Stimulated activated CD8-positive, alpha-beta memory T cell treated with anti-CD3 and anti-CD28 coated beads, Interleukin-4, amount 100 ng/mL, for 48 hours (primary cell): Measurements from ENCODE around the gene CHAC1.

Experiments used
- DNase-seq: peaks from one replicate; pipeline ENCODE4 v3.0.0-alpha.2; 2020

Gene CHAC1, protein sequence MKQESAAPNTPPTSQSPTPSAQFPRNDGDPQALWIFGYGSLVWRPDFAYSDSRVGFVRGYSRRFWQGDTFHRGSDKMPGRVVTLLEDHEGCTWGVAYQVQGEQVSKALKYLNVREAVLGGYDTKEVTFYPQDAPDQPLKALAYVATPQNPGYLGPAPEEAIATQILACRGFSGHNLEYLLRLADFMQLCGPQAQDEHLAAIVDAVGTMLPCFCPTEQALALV

GRCh38 chr15:40952901-40953712 lies at the start of gene CHAC1:
TSS of gene CHAC1 (plus strand) at chr15:40953471. CDS start at chr15:40953584, 113 bp downstream.
- DNase-seq, result peak; percentile 97

- no peak for DNase-seq
These were observed 48.6 kb upstream of the CHAC1 start for GRCh38 chr15:40904552-40905201.

DNA sequence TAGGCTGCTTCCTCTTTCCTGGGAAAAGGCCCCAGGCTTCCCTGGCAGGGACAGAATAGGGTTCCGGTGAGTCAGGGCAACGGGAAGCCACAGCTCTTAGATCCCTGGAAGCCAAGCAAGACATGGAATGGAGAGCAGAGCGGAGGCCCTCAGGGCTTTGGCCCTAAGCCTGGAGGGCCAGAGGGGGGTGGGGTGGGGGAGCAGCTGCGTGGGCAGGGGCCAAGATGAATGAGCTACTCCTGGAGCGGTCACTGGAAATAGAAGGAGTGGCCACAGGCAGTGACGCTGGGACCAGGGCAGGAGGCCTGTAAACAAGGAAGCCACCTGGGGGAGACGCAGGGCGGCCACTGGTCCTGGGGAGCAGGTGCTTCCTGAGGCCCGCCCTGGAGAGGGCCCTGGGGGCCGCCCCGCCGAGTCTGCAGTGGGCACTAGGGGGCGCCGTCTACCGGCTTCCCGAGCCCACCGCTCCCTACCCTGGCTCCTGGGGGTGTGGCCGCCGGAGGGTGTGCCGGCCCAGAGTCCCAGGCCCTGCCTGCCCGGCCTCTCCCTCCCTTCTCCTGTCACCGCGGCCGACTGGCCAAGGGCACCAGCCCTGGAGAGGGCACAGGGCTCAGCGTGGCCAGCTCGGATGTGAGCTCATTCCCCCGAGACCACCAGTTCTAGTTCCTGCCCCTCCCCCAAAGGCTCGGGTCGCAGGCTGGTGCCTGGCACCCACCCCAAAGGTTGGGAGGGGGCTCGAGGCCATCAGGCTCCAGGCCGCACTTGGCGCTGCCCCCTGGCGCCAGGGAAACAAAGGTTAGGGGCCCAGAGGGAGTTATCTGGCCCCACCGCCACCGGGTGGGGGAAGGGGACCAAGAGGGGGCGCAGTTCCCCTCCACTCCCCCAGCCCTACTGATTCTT lies 46.9 kb upstream of the CHAC1 start:
- DNase-seq, result peak; percentile 92

DNA sequence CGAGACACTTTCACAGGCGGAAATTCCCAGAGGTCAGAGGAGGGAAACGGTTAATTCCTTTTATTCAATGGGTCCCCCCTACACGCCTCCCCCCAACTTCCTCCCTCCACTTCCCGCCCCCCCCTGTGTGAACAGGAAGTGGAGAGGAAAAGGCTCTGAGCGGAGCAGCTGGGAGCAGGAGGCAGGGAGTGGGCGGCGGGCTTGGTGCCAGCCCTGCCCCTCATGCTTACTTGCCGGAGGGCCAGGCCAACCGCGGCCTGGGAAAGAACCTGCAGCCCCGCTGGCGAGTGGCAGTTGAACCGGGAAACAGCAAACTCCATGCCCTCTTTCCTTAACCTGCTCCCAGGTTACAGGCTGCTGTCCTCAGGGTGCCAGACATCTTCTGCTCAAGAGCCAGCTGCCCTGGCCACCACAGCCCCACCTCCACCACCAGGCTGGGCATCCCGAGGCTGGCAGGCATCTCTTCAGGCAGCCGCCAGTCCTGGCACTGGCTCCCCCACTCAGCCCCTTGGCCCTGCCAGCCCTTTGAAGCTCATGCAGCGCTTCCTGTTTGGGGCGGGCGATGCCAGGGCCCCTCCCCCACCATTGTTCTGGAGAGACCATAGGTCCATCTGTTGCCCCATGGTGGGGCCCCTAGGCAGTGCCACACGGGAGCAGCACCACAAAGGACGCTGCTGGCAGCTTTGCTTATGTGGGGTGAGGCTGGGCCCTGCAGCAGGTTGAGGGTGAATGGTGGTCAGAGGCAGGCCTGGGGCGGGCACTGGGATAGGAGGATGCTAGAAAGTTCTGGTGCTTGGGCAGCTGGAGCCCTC lies 46.1 kb upstream of the CHAC1 start:
- DNase-seq, result peak; percentile 68

DNA sequence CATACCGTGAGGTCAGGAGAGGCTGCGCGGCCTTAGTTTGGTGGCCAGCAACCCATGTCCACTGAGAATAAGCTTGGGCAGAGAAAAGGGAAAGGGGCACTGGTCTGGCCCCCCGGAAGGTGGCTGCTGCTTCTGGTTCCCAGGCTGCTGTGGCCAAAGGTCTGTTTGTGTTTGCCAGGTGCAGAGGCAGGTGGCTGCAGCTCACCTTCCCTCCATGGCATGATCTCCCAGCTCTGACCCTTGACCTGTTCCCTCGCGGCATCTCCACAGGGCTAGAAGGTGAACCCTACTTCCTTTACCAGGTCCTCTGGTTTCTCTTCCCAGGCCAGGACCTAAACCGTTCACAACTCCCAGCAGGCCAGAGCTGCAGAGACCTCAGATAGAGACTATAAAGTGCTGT lies 45.2 kb upstream of the CHAC1 start:
- DNase-seq, result no peak

GRCh38 chr15:40909662-40910630 lies 43.3 kb upstream of the CHAC1 start:
- no peak for DNase-seq

GRCh38 chr15:40911141-40911540 lies 42.1 kb upstream of the CHAC1 start:
- DNase-seq, result no peak

- no peak for DNase-seq
These were observed 41.6 kb upstream of the CHAC1 start for GRCh38 chr15:40911693-40912092.

DNA sequence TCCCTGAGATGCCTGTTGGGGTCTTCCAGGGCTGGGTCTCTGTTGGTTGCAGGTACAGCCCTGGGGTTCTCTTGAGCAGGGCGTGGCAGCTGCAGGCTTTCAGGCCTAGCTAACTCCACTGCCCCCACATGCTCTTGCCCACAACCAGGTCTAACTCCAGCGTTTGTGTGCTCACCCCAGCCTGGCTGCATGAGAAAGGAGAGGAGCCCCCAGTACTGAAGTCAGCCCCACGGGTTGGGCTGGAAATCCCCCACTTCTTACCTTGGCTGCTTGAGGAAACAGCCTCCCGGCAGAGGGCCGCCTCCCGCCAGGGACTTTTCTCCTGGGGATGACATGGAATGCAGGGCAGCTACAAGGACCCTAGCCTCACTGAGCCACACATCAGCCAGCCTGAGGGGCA lies 40.8 kb upstream of the CHAC1 start:
- no peak for DNase-seq

DNA sequence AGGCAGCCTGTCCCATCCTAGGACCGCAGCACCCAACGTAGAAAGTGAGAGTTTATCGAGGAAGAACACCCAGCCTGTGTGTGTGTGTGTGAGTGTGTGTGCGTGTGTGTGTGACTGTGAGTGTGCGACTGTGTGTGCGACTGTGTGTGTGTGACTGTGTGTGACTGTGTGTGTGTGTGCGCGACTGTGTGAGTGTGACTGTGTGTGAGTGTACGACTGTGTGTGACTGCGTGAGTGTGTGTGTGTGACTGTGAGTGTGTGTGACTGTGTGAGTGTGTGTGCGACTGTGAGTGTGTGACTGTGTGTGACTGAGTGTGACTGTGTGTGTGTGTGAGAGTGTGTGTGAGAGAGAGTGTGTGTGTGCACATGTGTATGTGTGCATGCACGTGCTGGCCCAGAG lies 39.3 kb upstream of the CHAC1 start:
- DNase-seq, result no peak

DNA sequence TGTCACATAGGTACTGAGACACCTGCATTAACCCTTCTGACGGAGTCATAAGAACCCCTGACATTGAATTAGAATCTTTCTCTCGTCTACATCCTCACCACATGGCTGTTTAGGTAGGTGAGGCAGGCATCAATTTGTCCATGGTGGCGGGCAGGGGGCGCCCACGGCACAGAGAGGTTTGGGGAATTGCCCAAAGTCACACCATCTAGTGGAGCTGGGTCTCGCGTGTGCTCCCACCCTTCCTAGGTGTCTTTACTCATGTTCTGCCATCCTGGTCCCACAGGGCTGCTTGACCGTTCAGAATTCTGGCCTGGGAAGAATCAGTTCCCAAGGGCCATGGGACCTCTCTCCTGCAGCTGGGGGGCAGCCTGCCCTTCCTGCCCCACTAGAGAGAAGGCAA lies 38.8 kb upstream of the CHAC1 start:
- DNase-seq, result no peak

GRCh38 chr15:40915116-40915661 lies 38.1 kb upstream of the CHAC1 start:
- DNase-seq, result no peak

GRCh38 chr15:40915679-40916078 lies 37.6 kb upstream of the CHAC1 start:
- no peak for DNase-seq

DNA sequence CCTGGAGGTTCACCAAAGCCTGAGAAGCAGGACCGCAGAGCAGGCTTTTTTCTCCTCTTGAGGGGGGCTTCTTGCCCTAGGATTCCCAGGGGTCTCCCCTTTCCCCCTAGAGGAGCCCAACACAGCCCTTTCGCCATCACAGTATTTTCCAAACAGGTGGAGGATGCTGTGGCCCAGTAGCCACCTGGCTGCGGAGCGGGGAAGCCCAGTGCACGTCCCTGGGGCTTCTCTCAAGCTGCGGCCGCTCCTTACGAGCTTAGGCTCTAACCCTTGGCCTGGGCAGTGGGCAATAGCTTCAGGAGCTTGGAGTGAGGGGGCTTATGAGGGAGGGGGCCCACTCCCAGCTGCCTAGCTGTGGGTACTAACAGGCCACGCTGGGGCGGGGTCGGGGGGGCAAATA lies 35.7 kb upstream of the CHAC1 start:
- no peak for DNase-seq

DNA sequence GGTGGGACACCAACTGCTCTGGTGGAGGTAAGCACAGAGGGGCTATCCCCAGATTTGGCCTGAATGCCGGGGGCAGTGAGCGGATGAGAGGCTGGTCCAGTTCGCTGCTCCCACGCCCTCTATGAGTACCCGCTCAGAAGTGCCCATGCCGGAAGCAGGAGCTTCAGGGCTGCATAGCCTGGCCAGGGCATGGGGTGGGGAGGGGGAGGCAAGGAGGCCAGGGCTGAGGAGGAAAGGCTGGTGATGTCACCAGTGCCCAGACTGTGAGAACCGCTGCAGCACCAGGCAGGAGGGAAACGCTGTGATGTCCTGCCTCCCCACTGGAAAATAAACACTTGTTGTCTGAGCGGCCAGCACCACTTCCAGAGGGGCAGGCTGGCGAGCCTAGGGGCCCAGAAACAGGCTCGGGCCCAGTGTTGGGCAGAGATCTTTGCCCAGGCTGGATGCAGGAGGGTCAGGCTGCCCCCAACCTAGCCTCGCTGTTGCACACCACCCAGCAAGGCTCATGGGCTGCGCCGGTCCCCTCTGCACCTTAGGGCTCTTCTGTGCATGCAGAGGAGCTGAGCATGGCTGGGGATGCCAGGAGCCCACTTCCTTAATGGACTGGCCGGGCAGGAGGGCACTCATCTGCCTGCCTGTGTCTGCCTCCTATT lies 35.0 kb upstream of the CHAC1 start:
- DNase-seq, result no peak

GRCh38 chr15:40918799-40919392 lies 34.4 kb upstream of the CHAC1 start:
- no peak for DNase-seq

DNA sequence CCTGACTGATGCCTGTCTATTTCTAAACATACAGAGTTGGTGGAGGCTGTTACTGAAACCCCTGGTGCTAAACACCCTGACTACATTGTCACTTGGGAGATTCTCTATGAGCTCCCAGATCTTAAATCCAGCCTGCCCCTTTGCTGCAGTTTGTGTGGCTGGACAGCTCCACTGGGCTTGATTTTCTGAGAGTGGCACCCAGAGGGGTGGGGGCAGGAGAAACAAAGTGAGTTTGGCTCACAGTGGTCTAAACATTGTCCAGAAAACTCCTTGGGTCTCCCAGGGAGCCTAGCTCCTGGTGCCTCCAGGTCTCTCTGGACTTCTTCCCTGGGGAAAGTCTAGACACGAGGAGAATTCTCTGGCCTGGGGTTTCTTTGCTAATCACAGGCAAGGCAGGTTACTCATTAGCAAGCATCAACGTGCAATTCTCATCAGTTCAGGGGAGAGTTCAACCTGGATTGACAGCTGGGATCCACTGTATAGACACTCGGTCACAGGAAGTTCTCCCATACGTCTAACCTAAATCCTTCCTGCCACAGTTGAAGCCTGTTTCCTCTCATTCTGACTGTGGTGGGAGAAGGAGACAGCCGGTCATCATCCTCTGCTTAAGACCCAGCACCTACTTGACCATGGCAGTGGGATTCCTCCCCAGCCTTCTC lies 31.2 kb upstream of the CHAC1 start:
- no peak for DNase-seq

- DNase-seq, result no peak
These were observed 30.7 kb upstream of the CHAC1 start for GRCh38 chr15:40922608-40923005.

DNA sequence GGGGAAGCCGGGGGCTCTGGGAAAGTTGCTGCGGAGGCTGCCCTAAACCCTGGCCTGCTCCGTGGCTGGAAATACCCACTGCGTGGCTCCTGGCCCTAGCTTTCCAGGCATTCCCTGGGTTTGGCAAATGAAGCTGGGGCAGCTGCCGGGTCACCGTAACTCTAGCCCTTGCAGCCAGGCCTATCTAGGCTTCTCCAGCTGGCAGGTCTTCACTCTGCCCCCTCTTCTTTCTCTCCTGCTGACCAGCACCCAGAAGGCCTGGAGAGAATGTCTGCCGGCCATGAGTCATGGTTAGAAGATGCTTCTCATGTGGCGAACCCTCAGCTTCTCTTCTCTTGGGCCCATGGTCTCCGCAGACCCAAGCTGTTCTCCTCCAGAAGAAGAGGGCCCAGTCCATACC lies 29.7 kb upstream of the CHAC1 start:
- no peak for DNase-seq
